HL-60 (cell line): ENCODE results near the gene SLC8A2.

Experiments
- DNase-seq, 2 experiments: peaks; one replicate each; pipeline ENCODE4 v3.0.0-alpha.2; 2010 to 2020; ENCODE audit warnings: low read depth in 1 of 2, low spot score in 1 of 2
- H3K27ac ChIP-seq: fragments of 250-450 bp; sonication (Bioruptor Pico); replicated peaks from 2 replicates; pipeline ENCODE4 v1.5.1; 2020; ENCODE audit warnings: mild to moderate bottlenecking, moderate library complexity
- H3K27me3 ChIP-seq: fragments of 250-450 bp; sonication (Bioruptor Pico); 2 replicates; pipeline ENCODE4 v1.5.1; 2021; ENCODE audit warnings: mild to moderate bottlenecking, moderate library complexity; ENCODE audit not compliant: insufficient read depth, poor library complexity, severe bottlenecking
- H3K4me3 ChIP-seq: replicated peaks from 2 replicates; pipeline ENCODE4 v1.5.1; 2011; ENCODE audit warnings: mild to moderate bottlenecking, control low read depth, low read length; ENCODE audit not compliant: insufficient read depth
- GABPA ChIP-seq: IDR thresholded peaks from 2 replicates; pipeline ENCODE4 v1.6.1; 2012; ENCODE audit warnings: low read depth
- POLR2AphosphoS5 ChIP-seq: IDR thresholded peaks from 2 replicates; pipeline ENCODE4 v1.6.1; 2012; ENCODE audit warnings: low read depth
- REST ChIP-seq: IDR thresholded peaks from 2 replicates; pipeline ENCODE4 v1.6.1; 2012; ENCODE audit warnings: low read depth; ENCODE audit not compliant: insufficient replicate concordance
- SPI1 ChIP-seq: IDR thresholded peaks from 2 replicates; pipeline ENCODE4 v1.6.1; 2012; ENCODE audit warnings: low read depth, mild to moderate bottlenecking, borderline replicate concordance
- TF ChIP-seq, protein P1 (sequence below): IDR thresholded peaks from one replicate; pipeline ENCODE4 v1.5.1; 2011; ENCODE audit warnings: low read length, control low read depth, inconsistent platforms; ENCODE audit not compliant: insufficient read depth

The SLC8A2 gene

DNA sequence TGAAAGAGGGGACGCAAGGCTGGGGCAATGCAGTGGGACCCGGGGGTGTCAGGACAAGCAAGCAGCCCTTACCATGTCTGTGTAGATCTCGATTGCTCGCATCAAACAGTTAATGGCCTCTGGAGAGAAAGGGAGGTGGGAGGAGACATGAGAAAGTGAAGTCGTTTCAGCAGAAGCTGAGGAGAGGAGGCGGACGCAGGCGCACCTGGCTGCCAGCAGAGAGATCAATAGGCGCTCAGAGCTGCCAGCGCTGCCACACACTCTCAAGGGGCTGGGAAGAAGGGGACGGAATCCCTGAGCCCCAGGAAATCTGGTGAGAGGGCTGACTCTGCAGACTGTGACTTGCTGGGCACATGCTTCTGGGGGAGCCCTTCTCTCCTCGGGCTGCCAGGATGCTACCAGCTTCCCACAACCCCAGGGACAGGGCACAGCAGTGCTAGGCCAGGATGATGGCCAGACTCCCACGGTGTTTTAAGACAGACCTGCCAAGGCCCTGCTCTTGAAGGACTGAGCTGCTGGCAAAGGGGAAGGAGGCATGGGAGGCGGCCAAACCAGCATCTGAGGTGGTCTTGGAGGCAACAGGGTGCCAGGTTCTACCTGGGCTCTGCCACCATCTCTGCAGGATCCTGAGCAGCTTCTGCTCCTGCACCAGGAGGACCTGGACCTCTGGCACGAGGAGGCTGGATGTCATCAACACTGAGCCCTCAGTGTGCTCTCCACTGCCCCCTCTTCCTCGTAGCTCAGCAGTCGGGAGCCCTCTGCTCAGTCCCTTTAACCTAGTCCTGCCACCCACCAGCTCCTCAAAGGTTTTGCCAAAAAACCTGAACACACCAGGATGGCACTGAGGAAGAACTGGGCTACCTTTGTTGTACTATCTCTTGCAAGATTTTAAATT lies 24.0 kb upstream of the SLC8A2 start:
- Histone ChIP-seq H3K4me3 (no peak overlapping the region), H3K27ac (no peak overlapping the region), H3K27me3 (no peaks in the 10 kb centered on the region)
- TF ChIP-seq GABPA, result no peak
- TF ChIP-seq, protein P1, sequence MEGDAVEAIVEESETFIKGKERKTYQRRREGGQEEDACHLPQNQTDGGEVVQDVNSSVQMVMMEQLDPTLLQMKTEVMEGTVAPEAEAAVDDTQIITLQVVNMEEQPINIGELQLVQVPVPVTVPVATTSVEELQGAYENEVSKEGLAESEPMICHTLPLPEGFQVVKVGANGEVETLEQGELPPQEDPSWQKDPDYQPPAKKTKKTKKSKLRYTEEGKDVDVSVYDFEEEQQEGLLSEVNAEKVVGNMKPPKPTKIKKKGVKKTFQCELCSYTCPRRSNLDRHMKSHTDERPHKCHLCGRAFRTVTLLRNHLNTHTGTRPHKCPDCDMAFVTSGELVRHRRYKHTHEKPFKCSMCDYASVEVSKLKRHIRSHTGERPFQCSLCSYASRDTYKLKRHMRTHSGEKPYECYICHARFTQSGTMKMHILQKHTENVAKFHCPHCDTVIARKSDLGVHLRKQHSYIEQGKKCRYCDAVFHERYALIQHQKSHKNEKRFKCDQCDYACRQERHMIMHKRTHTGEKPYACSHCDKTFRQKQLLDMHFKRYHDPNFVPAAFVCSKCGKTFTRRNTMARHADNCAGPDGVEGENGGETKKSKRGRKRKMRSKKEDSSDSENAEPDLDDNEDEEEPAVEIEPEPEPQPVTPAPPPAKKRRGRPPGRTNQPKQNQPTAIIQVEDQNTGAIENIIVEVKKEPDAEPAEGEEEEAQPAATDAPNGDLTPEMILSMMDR, result no peak
- no peak for TF ChIP-seq REST
- TF ChIP-seq SPI1, result no peak
- no peak for TF ChIP-seq POLR2AphosphoS5
- DNase-seq, result no peak

DNA sequence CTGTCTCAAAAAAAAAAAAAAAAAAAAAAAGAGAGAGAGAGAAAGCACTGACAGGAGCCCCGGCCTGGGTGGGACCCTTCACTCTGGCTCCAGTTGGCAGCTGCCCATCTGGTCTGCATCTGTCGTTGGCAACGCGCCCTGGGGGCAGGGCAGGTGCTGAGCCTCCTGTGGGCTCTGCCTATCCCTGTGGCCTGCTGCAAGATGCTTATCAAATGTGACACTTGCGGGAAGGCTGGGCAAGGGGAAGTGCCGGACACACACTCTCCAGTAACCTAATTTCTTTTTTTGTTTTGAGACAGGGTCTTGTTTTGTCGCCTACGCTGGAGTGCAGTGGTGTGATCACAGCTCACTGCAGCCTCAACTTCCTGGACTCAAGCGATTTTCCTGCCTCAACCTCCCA lies 23.0 kb upstream of the SLC8A2 start:
- Histone ChIP-seq H3K27ac (no peak overlapping the region), H3K27me3 (no peaks in the 10 kb centered on the region), H3K4me3 (no peak overlapping the region)
- DNase-seq, result no peak
- TF ChIP-seq, protein P1, result no peak
- TF ChIP-seq REST (no peak), POLR2AphosphoS5 (0 out of 2 replicates have a peak, but pooled peaks have one; percentile 41), GABPA (no peak), SPI1 (peak; percentile 27; the same call in 1 of the 2 replicates)

GRCh38 chr19:47494211-47494547 lies 22.5 kb upstream of the SLC8A2 start:
- DNase-seq, result no peak
- TF ChIP-seq GABPA, result no peak
- H3K27ac ChIP-seq, result no peak overlapping the region
- no peaks in the 10 kb centered on the region for H3K27me3 ChIP-seq
- H3K4me3 ChIP-seq, result no peak overlapping the region

- H3K4me3 ChIP-seq, result no peak overlapping the region
- no peaks in the 10 kb centered on the region for H3K27me3 ChIP-seq
- TF ChIP-seq REST (no peak), POLR2AphosphoS5 (no peak)
- DNase-seq, result no peak
- H3K27ac ChIP-seq, result no peak overlapping the region
Measured at GRCh38 chr19:47493378-47494210, 21.9 kb upstream of the SLC8A2 start.
